Measurements from ENCODE around the gene ZNF14.
"Not testable (repeated sequence)": the region's sequence is repeated elsewhere in the genome, so short reads cannot be mapped to it uniquely, and the experiment has no call there.

ZNF14 gene

GRCh38 chr19:19686580-19686979, 46.3 kb downstream of the ZNF14 start:
- no peak for DNase-seq

DNA sequence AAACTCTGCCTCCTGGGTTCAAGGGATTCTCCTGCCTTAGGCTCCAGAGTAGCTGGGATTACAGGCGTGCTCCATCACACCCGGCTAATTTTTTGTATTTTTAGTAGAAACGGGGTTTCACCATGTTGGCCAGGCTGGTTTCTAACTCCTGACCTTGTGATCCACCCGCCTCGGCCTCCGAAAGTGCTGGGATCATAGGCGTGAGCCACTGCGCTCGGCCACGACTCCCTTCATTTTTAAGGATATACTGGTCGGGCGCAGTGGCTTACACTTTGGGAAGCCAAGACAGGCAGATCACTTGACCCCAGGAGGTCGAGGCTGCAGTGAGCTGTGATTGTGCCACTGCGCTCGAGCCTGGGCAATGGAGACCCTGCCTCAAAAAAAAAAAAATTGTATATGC, 46.8 kb downstream of the ZNF14 start:
- not testable (repeated sequence) for DNase-seq

- DNase-seq: no peak
Measured at GRCh38 chr19:19679176-19680073, 53.5 kb downstream of the ZNF14 start.

DNA sequence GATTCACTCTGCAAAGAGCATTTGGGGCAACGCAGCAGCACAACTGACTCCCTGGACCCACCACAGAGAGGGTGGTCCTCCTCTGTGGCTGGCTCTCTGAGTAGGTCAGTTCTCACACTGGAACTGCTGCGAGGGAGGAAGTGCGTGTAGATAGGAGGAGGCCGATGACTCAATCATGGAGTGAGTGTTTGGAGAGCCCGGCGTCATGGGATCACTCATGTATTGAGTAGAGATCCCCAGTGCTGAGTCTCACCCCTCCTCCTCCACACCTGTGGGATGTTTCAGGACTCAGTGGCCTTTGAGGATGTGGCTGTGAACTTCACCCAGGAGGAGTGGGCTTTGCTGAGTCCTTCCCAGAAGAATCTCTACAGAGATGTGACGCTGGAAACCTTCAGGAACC, 55.3 kb downstream of the ZNF14 start:
- DNase-seq: no peak

DNA sequence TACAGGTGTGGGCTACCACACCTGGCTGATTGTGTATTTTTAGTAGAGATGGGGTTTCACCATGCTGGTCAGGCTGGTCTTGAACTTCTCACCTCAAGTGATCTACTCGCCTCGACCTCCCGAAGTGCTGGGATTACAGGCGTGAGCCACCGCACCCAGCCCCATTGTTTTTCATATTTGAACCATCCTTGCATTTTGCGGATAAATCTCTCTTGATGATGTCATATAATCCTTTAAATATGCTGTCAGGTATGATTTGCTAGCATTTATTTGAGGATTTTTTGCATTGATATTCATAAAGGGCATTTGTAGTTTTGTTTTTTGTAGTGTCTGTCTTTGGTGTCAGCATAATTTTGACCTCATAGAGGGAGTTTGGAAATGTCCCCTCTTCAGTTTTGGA, 58.6 kb downstream of the ZNF14 start:
- no peak for DNase-seq

- DNase-seq: no peak
Measured at GRCh38 chr19:19672816-19673215, 60.1 kb downstream of the ZNF14 start.

- DNase-seq: no peak
Measured at GRCh38 chr19:19670070-19670551, 62.8 kb downstream of the ZNF14 start.

DNA sequence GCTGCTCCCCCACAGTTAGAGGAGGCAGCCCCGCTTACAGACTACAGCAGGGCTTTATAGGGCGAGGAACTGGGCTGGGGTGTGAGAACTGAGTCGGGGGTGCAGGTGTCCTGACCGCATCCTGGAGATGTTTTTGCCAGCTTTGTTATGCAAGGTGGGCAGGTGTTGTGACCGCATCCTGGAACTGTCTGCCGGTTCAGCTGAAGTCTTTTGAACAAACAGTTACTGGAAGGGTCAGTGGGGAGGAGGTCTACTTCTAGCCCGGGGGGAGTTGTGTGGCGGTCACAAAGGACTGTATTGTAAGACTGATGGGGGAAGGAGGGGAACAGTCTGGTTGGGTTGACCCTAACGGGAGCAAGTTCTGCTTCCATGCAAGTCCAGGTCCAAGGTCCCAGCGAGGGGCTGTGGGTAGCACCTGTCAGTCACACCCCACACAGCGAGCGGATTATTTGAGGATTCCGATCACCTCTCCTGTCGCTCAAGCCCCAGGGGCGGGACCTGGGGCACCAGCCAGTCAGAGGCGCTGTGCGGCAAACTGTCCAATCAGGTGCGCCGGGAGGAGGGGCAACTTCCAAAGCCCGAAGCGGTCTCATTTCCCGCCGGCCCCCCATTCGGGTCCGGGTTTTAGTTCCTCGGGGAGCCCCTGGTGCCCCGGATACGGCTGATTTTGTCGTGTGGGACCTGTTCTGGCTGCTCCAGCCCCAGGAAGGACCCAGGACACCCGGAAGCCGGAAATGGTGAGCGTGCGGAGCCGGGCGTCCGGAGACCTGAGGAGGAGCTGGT, 64.5 kb downstream of the ZNF14 start, which contains the start of gene ZNF101:
TSS of gene ZNF101 (plus strand) at position 610 of the 783 bp plus-strand sequence. CDS start at position 735, 125 bp downstream.
- DNase-seq: peak; percentile 98

- not testable (repeated sequence) for DNase-seq
Measured at GRCh38 chr19:19665420-19665948, 67.4 kb downstream of the ZNF14 start.

DNA sequence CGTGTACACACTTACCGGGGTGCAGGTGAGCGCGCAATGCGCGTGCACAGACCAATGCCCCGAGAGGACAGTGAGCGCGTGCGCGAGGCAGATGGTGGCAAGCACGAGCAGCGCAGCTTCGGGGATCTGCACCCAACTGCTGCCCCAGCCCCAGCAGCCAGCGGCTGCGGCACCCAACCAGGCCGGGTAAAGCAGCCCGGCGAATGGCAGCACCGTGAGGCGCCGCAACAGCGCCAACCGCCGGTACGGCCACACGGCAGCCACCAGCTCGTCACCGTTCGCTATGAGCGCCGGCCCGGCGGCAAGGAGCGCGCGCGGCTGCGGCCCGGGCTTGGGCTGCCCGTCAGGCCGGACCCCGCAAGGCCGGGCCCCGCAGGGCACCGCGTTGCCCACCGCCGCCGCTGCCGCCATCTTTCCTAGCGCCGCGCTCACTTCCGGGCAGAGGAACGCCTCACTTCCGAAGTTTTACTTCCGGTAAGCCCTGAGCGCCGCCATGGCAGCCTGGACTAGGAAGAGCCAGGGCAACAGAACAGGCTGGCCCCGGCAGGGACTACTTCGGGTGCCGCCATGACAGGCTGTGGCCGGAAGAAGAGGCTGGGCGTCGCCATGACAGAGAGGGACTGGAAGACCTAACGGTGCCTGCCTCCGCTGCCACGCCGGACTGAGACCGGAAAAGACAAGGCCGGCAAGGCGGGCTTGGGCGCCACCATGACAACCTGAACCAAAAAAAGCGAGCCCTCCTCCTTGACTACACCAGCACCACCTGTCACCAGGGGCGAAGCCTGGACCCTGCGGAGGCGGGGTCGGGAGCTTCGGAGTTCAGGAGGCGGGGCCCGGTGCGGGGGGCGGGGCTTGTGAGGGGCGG, 69.4 kb downstream of the ZNF14 start, which contains the start of gene ATP13A1:
TSS of gene ATP13A1 (minus strand) at position 421 of the 865 bp plus-strand sequence. CDS start at position 411, 10 bp downstream.
- DNase-seq: peak; percentile 98

DNA sequence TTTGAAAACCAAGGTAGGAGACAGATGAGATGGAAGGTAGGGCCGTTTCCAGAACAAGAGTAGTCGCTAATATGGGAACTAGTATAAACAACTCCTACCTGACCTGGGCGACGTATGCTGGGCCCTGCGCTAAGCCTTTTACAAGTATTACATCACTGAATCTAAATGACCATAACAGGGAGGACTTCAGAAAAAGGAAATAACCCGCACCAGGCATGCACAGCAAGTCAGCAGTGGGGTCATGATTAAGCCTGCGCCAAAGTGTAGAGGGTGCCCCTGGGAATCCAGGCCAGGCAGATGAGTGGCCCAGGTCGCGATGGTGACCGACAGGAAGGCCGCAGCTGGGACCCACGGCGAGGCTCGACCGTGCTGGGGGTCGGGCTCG, 70.0 kb downstream of the ZNF14 start:
- no peak for DNase-seq

DNA sequence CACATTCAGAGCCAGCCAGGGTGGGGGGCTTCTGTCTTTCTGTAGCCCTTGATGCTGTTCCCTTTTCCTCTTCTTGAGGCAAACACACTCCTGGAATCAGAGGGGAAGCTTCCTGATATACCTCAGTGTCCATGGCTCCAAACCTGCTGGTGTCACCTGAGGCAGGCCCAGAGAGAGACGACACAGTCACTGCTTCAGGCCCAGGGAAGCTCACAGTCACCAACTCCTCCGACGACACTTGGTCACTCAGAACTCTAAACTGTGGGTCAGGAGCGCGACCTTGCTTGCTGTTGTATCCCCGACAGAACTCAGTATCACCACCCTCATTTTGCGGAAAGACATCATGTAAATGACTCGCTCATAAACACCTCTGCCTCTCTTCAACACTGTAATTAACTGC, 70.6 kb downstream of the ZNF14 start:
- no peak for DNase-seq

DNA sequence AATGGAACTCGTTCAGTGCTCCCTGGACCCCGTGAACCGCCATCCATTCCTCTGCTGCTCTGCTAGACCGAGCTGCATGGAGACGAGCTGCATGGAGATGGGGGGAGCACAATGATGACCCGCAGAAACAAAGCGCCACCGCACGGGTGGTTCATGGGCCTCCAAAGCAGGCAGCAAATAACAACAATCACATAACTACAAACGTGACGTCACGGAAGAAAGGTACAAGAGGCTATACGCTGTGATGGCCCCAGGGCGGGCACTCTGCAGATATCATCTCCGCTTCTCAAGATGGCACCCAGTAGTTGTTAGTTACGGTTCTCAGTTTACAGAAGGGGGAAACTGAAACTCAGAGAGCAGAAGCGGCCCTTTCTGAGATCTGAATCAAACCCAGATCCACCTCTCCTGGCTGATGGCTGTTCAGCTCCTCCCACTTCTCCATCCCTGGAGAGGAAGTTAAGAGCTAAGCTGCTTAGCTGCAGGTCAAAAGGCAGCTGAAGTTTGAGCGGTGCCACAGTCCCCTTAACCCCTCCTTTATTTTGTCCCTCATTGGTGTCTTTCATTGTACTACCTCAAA, 71.1 kb downstream of the ZNF14 start:
- DNase-seq: peak; percentile 45

GRCh38 chr19:19661141-19661674, 71.7 kb downstream of the ZNF14 start:
- no peak for DNase-seq
